HepG2 (cell line): ENCODE data around the gene ATP8A2. TPM values are rescaled to one million over a fixed set of nuclear protein-coding genes. Genes with fewer than 3 reads are reported as not detected.

Experiments
- ATAC-seq: fragments of 200-7000 bp; cut with Tn5 transposase; 3 replicates; pipeline ENCODE4 v1.9.1; 2020; ENCODE audit warnings: mild to moderate bottlenecking, moderate library complexity
- BruUV-seq: library from RNA; stranded (reverse); fragments of 400-500 nt; replicated peaks from 2 replicates; lab custom pipeline; 2021; lab: Mats Ljungman, UMichigan
- CTCF ChIA-PET: fragments of 300-600 bp; formaldehyde crosslinking; extraction: SDS; loops from one replicate; lab custom pipeline; 2021; ENCODE audit warnings: low total read pairs, inconsistent platforms, low intra/inter-chr PET ratio; lab: Yijun Ruan, JAX
- POLR2A ChIA-PET: fragments of 350-600 bp; sonication (Branson Sonifier 250); formaldehyde crosslinking; loops from one replicate; lab custom pipeline; 2020; ENCODE audit warnings: antibody characterized with exemption, inconsistent platforms; lab: Yijun Ruan, JAX
- DNase-seq: peaks from one replicate; pipeline ENCODE4 v3.0.0-alpha.2; 2015; ENCODE audit warnings: low spot score
- FAIRE-seq: peaks from 3 replicates; lab custom pipeline; 2011; peaks lifted over from hg19 to GRCh38; lab: Jason Lieb, UNC
- H2AFZ ChIP-seq: one replicate; pipeline ENCODE4 v1.6.1; 2011; ENCODE audit warnings: low read length, inconsistent platforms
- H3K27ac ChIP-seq: fragments of 300-600 bp; 3 replicates; pipeline ENCODE4 v1.8.0; 2011; ENCODE audit warnings: mixed run types, mild to moderate bottlenecking, mixed read lengths, low read length, inconsistent platforms; ENCODE audit not compliant: insufficient read depth; ENCODE audit errors: extremely low read length
- H3K27me3 ChIP-seq, 2 experiments: fragments of 200-600 bp in 1 of 2; 2 replicates in 1 of 2; 3 replicates in 1 of 2; pipeline versions ENCODE4 v1.6.0 to v1.8.0; 2011; ENCODE audit warnings: low read length in 2 of 2, mild to moderate bottlenecking in 2 of 2, moderate library complexity in 2 of 2, inconsistent platforms in 1 of 2; ENCODE audit not compliant: insufficient read depth in 2 of 2, control insufficient read depth in 1 of 2
- H3K36me3 ChIP-seq, 2 experiments: fragments of 200-600 bp in 1 of 2; replicated peaks in 1 of 2; 2 replicates in 1 of 2; 3 replicates in 1 of 2; pipeline versions ENCODE4 v1.5.1 to v1.8.0; 2011; ENCODE audit warnings: low read length in 2 of 2, inconsistent platforms in 1 of 2; ENCODE audit not compliant: insufficient read depth in 2 of 2, control insufficient read depth in 1 of 2
- H3K4me1 ChIP-seq: 2 replicates; pipeline ENCODE4 v1.5.1; 2012; ENCODE audit warnings: low read length, inconsistent platforms; ENCODE audit not compliant: insufficient read depth
- H3K4me2 ChIP-seq: 2 replicates; pipeline ENCODE4 v1.6.0; 2011; ENCODE audit warnings: low read depth, low read length, inconsistent platforms
- H3K4me3 ChIP-seq, 3 experiments: fragments of 200-600 bp in 1 of 3; sonication (generic), shearing (Covaris generic) in 1 of 3; replicated peaks in 1 of 3; 2 replicates each; pipeline ENCODE4 v1.5.1; 2011 to 2016; ENCODE audit warnings: low read length in 3 of 3, inconsistent platforms in 2 of 3, low read depth in 2 of 3, mild to moderate bottlenecking in 2 of 3, control low read depth in 1 of 3, mixed read lengths in 1 of 3; ENCODE audit not compliant: insufficient read depth in 1 of 3
- H3K79me2 ChIP-seq: one replicate; pipeline ENCODE4 v1.6.1; 2011; ENCODE audit warnings: low read length, inconsistent platforms; ENCODE audit not compliant: insufficient read depth
- H3K9ac ChIP-seq: 2 replicates; pipeline ENCODE4 v1.6.0; 2011; ENCODE audit warnings: mild to moderate bottlenecking, low read depth, low read length, inconsistent platforms; ENCODE audit not compliant: insufficient read depth
- H3K9me3 ChIP-seq: 2 replicates; pipeline ENCODE4 v1.5.1; 2012; ENCODE audit warnings: mild to moderate bottlenecking, low read length
- H4K20me1 ChIP-seq: 2 replicates; pipeline ENCODE4 v1.6.0; 2011; ENCODE audit warnings: inconsistent platforms, mild to moderate bottlenecking, low read length, moderate library complexity; ENCODE audit not compliant: insufficient read depth
- ASH2L ChIP-seq: fragments of 300-600, 200-600 bp; sonication (generic); IDR thresholded peaks from 2 replicates; pipeline ENCODE4 v1.7.0; 2017; ENCODE audit warnings: low read depth, mild to moderate bottlenecking, moderate library complexity, mixed read lengths, low read length; ENCODE audit not compliant: insufficient read length
- NR2F6 ChIP-seq, 2 experiments: IDR thresholded peaks; 2 replicates each; pipeline ENCODE4 v1.6.1; 2016; ENCODE audit warnings: antibody characterized with exemption in 1 of 2, mild to moderate bottlenecking in 1 of 2
- SSRP1 ChIP-seq: IDR thresholded peaks from 2 replicates; pipeline ENCODE4 v1.6.1; 2016; ENCODE audit warnings: control low read depth
- WGBS: methylation state at CpG from one replicate; pipeline ENCODE4 v1.1.6; 2017; ENCODE audit warnings: low lambda C conversion rate; 5-methylcytosine and 5-hydroxymethylcytosine counted together
- in situ Hi-C: cut with HindIII; loops from 2 replicates; pipeline ENCODE4 v1.10.0; 2017; ENCODE audit warnings: low pct_unique_long_range_greater_than_20kb; ENCODE audit not compliant: extremely low pct_ligation_motif_present
- intact Hi-C: fragments of 100-400 bp; cut with micrococcal nuclease; formaldehyde crosslinking; loops from one replicate; pipeline ENCODE4 v1.10.0; 2022; ENCODE audit not compliant: unreplicated experiment
- polyA plus RNA-seq, 8 experiments: library from polyadenylated mRNA; depleted of rRNA in 3 of 8; stranded (reverse) in 7 of 8; unstranded in 1 of 8; fragments of >200 nt; fragmentation: Illumina TruSeq in 4 of 8; extraction: Trizol in 4 of 8; gene quantifications; 2 replicates each; pipeline versions ENCODE4 v1.2.1 to v1.2.3, GENCODE V29; 2011 to 2016; ENCODE audit warnings: low read depth in 4 of 8, missing spikeins in 1 of 8, mixed read lengths in 1 of 8; ENCODE audit not compliant: insufficient read depth in 1 of 8
- total RNA-seq, 5 experiments: library from RNA; depleted of rRNA; stranded (reverse); fragments of >200 nt; fragmentation: Illumina TruSeq; extraction: Trizol; gene quantifications; 2 replicates each; pipeline ENCODE4 v1.2.3, GENCODE V29; 2016; ENCODE audit warnings: low read depth in 1 of 5
- TF ChIP-seq, protein P1 (sequence below): sonication (generic); formaldehyde crosslinking; conservative IDR thresholded peaks from 2 replicates; pipeline ENCODE4 v1.4.0; 2020; ENCODE audit warnings: mild to moderate bottlenecking, missing genetic modification reagents, moderate library complexity
- TF ChIP-seq, protein P2 (sequence below): sonication (generic); formaldehyde crosslinking; IDR thresholded peaks from 2 replicates; pipeline ENCODE4 v1.5.0; 2020; ENCODE audit warnings: mild to moderate bottlenecking, missing genetic modification reagents

The ATP8A2 gene
- total and polyA plus RNA-seq, 2 of the 13 experiments (the other 11 are each of a cell fraction or from before 2014, with no cell fraction given) = 0.09 TPM; not detected in 1

DNA sequence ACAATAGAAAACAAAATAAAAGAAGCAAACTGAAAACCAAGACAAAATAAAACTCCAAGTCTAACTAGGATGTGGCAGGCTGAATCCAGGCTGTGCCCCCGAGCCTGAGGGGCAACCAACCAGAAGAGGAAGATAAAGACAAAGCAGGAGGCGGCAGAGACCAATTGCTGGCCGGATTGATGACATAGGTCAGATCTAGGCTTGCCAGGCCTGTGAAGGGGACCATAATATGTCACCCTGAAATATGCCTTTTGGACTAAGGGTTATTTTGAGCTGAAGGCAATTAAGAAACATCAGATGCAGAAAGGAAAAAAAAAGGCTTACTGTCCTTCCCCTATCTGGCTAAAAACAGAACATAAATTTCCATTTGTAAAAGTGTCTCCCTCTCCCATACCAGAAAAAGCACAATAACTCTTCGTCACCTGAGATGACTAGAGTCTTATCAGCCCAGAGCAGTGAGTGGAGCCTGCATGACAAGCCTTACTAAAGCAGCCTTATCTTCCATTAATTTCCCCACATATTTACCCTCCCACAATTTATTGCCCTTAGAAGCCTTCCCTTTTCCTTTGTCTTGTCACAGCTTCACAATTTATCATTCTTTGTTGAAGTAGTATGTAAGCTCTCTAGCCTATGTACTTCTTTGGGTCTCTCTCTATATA, 22.8 kb downstream of the ATP8A2 start:
- Histone ChIP-seq H3K9ac (no peak overlapping the region), H3K27ac (no peak overlapping the region), H3K79me2 (no peaks in the 10 kb centered on the region), H3K9me3 (no peaks in the 10 kb centered on the region), H3K4me1 (no peaks in the 10 kb centered on the region), H3K27me3 (no peaks in the 10 kb centered on the region; a peak in 2 of 5 replicates), H3K36me3 (no peaks in the 10 kb centered on the region), H3K4me2 (no peak overlapping the region), H4K20me1 (no peaks in the 10 kb centered on the region)
- CTCF ChIA-PET = no interaction called here
- no peak for ATAC-seq
- no peak for FAIRE-seq
- BruUV-seq = no TSS peak
- intact Hi-C loops = no loop called here
- TF ChIP-seq SSRP1 = no peak
- no peak for TF ChIP-seq NR2F6 (IDR thresholded peaks at IDR 0.05)
- no peak for TF ChIP-seq NR2F6 (CRISPR knock-in tag; IDR thresholded peaks at IDR 0.05)
- no peak for TF ChIP-seq ASH2L
- TF ChIP-seq, protein P1, sequence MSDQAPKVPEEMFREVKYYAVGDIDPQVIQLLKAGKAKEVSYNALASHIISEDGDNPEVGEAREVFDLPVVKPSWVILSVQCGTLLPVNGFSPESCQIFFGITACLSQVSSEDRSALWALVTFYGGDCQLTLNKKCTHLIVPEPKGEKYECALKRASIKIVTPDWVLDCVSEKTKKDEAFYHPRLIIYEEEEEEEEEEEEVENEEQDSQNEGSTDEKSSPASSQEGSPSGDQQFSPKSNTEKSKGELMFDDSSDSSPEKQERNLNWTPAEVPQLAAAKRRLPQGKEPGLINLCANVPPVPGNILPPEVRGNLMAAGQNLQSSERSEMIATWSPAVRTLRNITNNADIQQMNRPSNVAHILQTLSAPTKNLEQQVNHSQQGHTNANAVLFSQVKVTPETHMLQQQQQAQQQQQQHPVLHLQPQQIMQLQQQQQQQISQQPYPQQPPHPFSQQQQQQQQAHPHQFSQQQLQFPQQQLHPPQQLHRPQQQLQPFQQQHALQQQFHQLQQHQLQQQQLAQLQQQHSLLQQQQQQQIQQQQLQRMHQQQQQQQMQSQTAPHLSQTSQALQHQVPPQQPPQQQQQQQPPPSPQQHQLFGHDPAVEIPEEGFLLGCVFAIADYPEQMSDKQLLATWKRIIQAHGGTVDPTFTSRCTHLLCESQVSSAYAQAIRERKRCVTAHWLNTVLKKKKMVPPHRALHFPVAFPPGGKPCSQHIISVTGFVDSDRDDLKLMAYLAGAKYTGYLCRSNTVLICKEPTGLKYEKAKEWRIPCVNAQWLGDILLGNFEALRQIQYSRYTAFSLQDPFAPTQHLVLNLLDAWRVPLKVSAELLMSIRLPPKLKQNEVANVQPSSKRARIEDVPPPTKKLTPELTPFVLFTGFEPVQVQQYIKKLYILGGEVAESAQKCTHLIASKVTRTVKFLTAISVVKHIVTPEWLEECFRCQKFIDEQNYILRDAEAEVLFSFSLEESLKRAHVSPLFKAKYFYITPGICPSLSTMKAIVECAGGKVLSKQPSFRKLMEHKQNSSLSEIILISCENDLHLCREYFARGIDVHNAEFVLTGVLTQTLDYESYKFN = no peak
- TF ChIP-seq, protein P2, sequence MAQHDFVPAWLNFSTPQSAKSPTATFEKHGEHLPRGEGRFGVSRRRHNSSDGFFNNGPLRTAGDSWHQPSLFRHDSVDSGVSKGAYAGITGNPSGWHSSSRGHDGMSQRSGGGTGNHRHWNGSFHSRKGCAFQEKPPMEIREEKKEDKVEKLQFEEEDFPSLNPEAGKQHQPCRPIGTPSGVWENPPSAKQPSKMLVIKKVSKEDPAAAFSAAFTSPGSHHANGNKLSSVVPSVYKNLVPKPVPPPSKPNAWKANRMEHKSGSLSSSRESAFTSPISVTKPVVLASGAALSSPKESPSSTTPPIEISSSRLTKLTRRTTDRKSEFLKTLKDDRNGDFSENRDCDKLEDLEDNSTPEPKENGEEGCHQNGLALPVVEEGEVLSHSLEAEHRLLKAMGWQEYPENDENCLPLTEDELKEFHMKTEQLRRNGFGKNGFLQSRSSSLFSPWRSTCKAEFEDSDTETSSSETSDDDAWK = no peak
- TF ChIP-seq, all 625 proteins: peak for 0
- Histone ChIP-seq H3K4me3 (no peak overlapping the region), H2AFZ (no peak overlapping the region)
- POLR2A ChIA-PET = no interaction called here
- no peak for DNase-seq
- in situ Hi-C loops = no loop called here
- 0% methylated on average over 4 of the region's 4 CpGs for WGBS
